ENCODE measurements around the gene PPFIA3.
"Not testable (repeated sequence)": the region's sequence is repeated elsewhere in the genome, so short reads cannot be mapped to it uniquely, and the experiment has no call there.

The PPFIA3 gene

DNA sequence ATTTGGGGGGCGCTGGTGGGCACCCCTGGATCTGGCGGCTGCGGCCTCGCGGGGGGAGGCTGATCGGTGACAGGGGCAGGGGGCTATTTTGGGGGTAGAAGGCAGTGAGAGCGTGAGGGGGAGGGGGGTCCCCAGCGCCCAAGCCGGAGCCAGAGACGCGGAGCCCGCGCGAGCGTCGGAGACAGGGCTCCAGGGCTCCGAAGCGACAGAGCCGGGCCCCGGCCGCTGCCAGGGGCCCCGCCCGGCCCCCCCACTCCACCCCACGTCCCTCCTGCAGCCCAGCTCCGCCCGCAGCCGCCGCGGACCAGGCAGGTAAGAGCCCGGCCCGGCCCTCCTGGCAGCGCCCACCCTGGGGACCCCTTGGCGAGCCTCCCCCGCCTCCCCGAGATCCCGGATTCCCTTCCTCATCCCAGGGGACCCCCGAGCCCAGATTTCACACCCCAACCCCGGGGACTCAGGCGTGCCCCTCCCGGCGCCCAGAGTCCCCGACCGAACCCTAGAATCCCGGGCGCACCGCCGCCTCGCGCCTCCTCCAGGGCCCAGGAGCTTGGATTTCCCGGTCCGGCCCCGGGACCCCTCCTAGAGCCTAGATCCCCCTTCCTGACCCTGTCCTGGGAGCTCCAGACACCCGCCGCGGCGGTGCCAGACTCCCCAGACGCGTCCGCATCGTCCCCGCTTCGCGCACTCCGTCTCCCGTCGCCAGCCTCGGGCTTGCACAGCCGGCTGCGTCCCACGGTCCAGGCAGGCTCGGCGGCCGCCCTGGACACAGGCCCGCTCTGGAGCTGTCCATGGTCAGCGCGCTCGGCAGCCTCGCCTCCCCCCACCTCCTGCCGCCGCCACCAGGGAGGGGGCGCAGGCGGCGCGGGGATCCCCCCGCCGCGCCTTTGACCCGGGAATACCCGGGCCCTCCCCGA lies at the start of gene PPFIA3:
PPFIA3 (plus strand) TSS at position 134 of the 914 bp plus-strand sequence. CDS start 8,330 bp downstream, outside the sequence.
- no peak for DNase-seq

DNA sequence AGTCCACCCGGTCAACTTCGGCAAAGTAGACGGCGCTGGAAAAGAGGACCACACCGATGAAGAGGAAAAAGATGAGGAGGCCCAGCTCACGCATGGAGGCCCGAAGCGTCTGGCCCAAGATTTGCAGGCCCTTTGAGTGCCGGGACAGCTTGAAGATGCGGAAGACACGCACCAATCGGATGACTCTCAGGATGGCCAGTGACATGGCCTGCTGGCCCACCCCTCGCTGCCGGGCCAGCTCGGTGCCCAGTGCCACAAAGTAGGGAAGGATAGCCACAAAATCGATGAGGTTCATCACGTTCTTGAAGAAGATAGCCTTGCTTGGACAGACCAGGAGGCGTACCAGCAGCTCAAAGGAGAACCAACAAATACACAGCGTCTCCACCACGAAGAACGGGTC lies 48.9 kb upstream of the PPFIA3 start:
- DNase-seq = no peak

DNA sequence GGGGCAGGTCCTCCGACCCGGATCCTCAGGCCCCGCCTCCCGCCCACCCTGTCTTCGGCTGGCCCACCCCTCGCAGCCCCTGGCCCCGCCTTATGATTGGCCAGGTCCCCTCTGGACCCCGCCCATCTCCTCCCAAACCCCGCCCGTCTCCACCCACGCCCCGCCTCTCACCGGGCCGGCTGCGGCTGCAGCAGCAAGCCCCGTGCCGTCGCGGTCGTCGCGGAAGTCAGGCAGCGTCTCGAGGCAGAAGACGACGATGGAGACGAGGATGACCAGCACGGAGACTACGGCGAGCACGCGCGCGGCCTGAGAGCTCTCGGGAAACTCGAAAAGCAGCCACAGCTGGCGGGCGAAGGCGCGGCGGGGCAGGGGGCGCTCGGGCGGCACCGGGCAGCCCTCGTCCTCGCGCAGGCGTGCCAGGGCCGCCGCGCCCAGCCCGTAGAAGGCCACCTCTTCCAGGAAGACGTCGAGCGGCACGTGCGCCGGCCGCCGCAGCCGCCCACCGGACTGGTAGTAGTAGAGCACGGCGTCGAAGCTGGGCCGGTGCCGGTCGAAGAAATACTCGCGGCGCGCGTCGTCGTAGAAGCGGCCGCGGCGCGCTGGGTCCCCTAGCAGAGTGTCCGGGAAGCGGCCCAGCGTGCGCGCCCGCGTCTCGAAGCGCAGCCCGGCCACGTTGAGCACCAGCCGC lies 47.3 kb upstream of the PPFIA3 start:
- DNase-seq = no peak

DNA sequence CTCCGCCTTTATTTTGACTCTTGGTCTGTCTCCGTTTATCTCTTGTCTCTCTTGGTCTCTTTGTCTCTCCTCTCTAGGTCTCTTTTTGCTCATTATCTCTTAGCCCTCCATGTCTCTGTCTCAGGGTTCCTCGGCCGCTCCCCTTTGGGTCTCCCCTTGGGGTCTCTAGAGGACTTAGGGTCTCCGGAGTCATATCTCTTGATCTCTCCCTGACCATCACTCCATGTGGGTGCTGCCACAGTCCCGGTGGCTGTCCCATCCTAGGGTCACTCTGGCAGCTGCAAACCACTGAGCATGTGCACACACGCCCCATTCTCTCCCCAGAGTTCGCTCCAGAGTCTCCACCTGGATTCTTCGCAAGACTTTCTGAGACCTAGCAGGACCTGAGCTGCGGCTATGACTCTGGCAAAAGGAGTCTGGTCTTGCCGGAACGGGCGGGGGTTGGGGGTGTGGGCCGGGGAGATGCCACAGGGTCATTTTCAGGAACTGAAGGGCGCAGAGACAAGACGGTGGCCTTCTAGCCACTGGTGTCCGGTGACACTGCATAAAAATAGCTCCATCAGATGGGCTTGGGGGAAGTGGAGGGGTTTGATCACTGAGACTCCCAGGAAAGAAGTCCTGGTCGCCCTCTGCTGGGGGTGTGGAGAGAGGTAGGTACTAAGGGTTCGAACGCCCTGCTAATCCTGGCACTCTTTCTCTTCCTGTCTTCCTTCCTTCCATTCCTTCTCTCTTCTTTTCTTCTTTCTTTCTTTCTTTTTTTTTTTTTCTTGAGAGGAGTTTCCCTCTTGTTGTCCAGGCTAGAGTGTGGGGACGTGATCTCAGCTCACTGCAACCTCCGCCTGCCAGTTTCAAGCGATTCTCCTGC lies 45.6 kb upstream of the PPFIA3 start:
- DNase-seq = no peak

DNA sequence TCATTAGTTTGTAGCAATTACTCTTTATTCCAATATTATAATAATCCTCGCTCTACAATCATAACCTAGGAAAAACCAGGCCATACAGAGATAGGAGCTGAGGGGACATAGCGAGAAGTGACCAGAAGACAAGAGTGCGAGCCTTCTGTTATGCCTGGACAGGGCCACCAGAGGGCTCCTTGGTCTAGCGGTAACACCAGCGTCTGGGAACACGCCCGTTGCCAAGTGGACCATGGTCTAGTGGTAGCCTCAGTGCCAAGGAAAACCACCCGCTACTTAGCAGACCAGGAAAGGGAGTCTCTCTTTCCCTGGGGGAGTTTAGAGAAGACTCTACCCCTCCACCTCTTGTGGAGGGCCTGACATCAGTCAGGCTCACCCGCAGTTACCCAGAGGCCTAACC lies 44.5 kb upstream of the PPFIA3 start:
- not testable (repeated sequence) for DNase-seq

DNA sequence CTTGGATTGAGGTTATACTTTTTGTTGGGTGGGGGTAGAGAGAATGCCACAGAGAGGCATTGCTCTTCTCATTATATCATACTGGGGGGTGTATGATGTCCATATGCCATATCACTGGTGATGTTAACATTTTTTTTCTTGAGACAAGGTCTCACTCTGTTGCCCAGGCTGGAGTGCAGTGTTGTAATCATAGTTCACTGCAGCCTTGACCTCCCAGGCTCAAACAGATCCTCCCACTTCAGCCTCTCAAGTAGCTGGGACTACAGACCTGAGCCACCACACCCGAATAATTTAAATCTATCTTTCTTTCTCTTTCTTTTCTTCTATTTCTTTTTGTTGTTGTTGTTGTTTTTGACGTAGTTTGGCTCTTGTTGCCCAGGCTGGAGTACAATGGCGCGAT lies 39.0 kb upstream of the PPFIA3 start:
- no peak for DNase-seq

DNA sequence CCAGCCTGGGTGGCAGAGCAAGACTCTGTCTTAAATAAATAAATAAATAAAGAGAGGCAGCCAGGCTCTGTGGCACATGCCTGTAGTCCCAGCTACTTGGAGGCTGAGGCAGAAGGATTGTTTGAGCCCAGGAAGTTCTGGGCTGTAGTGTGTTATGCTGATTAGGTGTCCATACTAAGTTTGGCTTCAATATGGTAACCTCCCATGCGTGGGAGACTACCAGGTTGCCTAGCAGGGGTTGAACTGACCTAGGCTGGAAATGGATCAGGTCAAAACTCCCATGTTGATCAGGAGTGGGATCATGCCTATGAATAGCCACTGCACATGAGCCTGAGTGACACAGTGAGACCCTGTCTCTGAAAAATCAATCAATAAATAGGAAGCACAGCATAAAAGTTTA lies 38.1 kb upstream of the PPFIA3 start:
- no peak for DNase-seq

DNA sequence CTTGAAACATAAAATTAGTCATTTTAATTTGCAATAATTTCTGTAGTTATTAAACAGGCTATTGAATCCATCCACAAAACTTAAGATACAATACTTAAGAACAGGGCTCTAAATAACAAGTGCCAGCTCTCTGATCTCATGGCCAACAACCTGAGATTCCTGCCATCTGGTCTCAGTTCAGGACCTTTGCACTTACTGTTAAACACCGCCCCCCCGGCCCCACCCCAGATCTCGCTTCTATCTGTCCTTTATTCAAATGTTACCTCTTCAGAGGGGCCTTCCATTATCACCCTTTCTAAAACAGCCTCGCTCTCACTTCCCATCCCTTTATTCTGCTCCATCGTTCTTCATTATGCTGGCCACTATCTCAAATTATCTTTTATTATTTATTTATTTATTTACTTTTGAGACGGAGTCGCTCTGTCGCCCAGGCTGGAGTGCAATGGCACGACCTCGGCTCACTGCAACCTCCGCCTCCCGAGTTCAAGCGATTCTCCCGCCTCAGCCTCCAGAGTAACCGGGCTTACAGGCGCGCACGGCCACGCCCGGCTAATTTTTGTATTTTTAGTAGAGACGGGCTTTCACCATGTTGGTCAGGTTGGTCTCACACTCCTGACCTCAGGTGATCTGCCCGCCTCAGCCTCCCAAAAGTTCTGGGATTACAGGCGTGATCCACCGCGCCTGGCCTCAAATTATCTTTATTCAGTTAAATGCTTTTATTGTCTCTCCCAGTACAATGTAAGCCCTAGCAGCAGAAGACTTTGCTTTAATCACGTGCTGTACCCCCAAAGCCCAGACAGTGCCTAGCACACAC lies 34.9 kb upstream of the PPFIA3 start:
- no peak for DNase-seq

DNA sequence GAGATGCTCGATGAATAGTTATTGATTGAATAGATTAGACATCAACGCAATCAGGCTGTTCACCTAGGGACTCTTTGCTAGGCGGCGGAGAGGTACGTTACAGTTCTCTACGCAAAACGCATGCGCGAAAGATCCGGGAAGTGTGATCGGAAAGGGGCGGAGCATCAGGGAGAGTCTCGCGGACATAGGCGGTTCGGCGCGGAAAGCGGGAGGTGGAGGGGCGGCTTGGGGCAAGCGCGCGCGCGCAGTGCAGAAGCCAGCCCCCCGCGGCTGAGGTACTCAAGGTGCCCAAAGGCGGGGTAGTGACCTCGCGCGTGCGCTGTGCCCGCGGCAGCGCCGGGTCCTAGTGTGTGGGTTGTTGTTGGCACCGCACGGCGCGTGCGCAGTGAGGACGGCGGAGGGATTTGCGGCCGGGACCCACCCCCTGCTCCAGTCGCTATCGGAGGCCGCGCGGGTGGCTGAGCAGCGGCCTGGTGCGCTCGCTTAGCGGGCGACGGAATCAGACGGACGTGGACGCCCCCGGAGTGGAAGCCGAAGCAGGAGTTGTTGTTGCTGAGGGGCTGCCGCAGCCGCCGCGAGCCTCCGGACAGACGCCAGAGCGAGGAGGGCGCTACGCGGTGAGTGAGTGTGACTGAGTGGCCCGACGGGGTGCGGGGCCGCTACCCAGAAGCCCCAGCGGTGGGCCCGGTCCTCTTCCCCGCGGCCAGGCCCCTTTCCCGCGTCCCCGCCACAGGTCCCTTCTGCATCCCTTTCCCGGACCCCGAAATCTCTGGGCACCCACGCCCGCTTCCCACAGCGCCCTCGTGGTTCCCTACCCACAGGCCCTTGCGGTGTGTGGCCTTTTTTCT lies 34.1 kb upstream of the PPFIA3 start, which contains the start of gene SNRNP70:
SNRNP70 (plus strand) TSS at position 432 of the 848 bp plus-strand sequence. CDS start 964 bp downstream, outside the sequence.
- peak; percentile 95 for DNase-seq

DNA sequence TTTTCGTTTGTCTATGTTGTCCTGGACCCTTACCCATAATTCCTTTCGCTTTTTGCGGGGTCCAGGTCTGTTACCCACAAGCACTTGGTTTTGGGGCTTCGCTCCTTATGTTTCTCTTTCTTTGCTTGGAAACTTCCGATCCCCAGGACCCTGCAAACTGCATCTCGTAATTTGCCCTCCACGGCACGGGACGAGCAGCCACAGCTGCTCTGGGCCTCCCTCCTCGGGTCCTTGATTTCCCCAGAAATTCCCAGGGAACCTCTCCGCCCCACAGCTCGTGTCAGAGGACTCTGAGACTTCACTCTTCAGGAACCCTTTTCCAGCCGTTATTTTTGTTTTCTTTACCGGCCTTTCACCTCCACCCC lies 33.5 kb upstream of the PPFIA3 start:
- DNase-seq = no peak

DNA sequence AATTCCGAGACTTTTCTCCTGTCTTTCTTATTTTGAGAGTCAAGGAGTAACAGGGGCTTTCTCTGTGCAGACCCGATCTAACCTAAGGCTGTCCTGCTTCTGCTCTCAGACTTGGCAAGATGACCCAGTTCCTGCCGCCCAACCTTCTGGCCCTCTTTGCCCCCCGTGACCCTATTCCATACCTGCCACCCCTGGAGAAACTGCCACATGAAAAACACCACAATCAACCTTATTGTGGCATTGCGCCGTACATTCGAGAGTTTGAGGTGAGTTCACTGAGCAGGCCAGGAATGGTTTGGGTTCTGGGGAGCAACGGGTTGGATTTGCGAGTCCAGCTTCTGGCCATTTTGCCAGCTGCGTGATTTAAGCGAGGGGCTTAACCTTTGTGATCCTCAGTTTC lies 33.0 kb upstream of the PPFIA3 start:
- DNase-seq = no peak

DNA sequence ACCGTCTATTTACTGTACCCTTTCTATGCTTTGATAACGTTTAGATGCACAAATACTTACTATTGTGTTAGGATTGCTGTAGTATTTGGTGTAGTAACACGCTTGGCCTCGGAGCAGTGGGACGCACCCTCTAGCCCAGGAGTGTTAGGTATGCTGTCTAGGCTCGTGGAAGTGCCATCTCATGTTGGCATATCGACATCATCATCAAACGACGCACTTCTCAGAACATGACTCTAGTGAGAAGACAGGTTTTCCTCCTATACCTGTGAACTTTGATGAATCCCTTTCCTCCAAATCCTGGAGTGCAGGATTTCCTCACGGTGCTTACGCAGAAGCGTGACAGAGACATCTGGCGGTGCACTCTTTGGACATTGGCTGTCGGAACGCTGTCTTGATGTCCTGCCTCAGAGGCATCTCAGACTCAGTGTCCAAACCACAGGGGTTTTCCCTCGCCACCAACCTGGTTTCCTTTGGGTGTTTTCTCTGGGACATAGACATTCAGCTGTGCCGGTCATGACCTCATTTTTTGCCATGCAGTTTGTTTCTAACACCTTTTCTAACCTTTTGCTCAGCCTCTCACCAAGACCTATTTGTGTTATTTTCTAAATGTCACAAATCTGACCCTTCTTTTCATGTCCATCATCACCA lies 27.8 kb upstream of the PPFIA3 start:
- DNase-seq = no peak

DNA sequence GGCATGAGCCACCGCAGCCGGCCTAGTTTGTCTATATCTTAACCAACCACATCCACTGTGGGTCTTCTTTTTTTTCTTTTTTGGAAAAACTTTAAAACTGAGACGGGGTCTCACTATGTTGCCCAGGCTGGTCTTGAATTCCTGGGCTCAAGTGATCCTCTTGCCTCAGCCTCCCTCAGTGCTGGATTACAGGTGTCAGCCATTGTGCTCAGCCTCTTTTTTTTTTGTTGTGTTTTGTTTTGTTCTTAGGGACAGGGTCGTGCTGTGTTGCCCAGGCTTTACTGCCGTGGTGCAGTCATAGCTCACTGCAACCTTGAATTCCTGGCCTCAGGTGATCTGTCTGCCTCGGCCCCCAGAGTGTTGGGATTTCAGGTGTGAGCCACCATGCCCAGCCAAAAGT lies 26.7 kb upstream of the PPFIA3 start:
- DNase-seq = no peak

DNA sequence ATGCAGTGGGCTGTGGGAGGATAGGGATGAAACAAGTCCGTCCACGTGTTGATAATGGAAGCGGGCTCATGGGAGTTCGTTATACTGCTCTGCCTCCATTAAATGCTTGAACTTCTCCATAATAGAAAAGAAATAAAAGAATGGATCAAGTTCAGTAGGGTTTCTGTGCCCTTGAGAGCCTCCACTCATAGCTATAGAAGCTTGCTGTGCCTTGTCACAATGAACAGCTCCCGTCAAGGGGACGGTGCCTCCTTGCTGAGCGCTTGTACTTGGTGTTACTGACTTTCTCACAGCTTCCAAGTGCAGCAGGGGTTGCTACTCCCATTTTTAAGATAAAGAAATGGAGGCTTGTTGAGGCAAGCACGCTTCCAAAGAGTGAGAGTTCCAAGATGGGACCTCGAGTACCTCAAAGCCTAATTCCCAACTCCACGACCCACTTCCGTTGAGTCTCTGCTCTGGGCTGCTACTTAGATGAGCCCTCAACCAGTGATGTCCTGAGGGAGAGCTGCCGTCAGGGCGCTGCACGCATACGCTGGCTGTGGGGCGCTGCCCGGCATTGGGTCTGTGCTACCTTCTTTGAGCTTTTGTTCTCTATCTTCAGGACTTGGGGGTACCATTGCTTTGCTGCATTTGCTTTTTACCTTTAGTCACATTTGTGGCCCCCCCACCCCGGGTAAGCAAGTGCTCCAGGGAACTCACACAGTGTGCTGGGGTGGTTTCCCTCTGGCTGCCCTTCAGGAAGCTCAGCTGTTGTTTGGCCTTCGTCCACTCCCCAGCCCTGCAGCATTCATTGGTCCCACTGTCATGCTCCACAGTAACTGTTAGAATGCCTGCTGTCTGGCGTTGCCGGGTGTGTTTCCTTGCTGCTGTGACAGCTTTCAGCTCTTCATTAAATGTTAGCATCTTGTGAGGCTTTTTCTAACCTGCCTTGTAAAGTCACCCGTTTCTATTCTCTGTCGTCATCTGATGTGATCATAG lies 24.6 kb upstream of the PPFIA3 start:
- DNase-seq = no peak

DNA sequence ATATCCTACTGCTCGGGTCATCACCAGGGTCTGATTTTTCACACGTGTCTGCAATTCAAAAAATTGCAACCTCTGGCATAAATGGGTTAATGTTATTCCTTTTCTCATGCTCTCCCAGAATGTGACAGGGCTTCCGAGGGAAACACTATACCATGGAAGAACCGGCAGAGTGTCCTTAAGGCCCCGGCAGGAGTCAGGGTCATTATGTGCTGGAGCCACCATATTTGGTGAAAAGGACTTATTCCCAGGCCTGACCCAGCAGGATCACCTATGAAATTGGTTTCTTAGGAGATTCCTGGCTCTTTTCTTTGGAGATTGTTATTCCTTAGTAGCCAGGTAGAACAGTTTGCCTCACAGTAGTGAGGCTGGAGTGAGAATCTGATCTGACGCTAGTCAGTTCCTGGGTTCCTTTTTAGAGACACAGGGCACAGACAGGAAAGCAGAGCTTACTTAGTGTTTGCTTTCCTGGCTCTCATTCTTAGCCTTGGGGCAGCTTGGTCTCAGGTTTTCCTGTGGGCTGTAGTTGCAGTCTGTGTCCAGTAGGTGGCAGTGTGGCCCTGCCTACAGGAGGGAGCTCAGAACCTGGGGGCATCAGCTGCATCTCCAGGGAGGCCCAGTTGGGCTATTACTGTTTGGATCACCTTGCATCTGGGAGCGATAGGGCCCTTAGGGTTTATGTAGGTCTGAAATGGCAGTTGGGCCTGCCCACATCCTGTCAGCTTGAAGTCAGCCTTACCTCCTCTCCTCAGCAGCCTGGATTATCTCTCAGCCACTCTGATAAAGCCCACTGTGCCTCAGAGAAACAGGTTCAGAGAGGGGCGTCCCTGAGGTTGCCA lies 21.7 kb upstream of the PPFIA3 start:
- DNase-seq = peak; percentile 42

DNA sequence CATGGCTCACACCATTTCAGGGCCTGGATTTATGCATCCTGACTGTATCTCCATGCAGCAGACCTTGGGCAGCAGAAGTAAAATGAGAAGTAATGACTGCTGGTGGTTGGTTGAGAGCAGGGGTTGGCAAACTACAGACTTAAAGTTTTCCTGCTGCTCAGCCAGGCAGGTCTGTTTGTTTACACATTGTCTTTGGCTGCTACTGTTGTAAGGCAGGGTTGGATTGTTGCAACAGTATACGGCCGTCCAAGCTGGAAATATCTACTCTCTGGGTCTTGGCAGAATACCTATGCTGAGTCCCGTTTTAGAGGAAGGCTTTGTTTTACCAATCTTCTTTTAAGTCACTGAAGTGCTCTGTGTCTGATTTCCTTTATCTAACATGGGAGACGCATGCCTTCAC lies 20.5 kb upstream of the PPFIA3 start:
- no peak for DNase-seq

DNA sequence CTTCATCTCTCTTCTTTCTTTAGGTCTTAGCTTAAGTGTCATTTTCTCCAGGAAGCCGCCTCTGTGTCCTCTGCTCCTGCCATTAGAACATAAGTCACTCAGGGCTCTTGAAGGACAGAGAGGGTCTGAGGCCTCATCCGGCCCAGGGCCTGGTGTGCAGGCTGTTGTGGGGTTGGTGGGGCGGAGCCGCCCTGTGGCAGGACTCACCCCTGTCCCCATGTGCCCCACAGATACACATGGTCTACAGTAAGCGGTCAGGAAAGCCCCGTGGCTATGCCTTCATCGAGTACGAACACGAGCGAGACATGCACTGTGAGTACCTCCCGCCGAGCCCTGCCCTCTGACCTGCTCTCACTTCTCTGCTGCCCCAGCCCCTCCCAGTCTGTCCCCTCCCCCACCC lies 18.2 kb upstream of the PPFIA3 start:
- DNase-seq = no peak

DNA sequence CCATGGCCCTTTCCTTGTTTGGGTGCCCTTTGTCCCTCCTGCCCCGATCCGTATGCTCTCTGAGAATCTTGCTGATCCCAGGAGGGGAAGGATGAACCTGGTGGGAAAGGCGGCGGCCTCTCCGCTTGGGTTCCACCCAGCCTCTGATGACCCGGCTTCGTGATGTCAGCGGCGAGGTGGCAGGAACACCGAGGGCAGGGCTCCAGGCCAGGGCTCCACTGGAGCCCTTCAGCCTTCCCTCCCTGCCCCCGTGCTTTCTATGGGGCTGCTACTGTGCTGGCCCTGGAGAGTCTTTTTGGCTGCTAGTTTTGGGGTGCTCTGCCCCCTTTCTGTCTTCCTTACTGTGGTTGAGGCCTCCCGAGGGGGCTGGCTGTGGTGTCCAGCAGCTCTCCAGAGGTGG lies 17.0 kb upstream of the PPFIA3 start:
- DNase-seq = no peak

All from NCI-H2081 treated with DMSO at 0.1 percent for 48 hours (cell line).